Ureter (tissue), 1 donor: Measurements from ENCODE around the gene ELMO3. TPM values are rescaled to one million over a fixed set of nuclear protein-coding genes. Genes with fewer than 3 reads are reported as not detected.

Experiments used
- DNase-seq: peaks from one replicate; pipeline ENCODE4 v3.0.0-alpha.2; 2020; ENCODE audit warnings: low spot score
- total RNA-seq: library from RNA; stranded (reverse); gene quantifications from one replicate; pipeline ENCODE4 v1.2.4, GENCODE V29; 2023
- donor health status: DM: yes; HTN: yes; CAD: no.

ELMO3 gene
- total RNA-seq, 1 donor from 2014 or later, result 23.5 TPM

DNA sequence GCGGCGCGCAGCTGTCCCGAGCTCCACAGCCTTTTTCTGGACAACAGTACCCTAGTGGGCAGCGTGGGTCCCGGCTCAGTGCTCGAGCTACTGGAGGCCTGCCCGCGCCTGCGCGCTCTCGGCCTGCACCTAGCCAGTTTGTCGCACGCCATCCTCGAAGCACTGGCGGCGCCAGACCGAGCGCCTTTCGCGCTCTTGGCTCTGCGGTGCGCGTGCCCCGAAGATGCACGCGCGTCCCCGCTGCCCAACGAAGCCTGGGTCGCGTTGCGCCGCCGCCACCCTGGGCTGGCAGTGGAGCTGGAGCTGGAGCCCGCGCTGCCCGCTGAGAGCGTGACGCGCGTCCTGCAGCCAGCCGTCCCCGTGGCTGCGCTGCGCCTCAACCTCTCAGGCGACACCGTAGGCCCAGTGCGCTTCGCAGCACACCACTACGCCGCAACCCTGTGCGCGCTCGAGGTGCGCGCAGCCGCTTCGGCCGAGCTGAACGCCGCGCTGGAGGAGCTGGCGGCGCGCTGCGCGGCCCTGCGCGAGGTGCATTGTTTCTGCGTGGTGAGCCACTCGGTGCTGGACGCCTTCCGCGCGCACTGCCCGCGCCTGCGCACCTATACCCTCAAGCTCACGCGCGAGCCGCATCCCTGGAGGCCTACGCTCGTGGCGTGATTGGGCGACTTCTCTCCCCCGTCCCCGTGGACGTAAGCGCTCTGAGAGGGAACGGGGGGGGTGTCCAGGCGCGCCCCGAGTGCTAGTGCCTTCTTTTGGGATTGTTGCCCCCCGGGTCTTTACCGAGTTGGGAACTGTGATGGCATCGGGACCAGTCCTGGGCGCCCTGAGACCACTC lies 35.5 kb upstream of the ELMO3 start:
- DNase-seq, result peak; percentile 53

DNA sequence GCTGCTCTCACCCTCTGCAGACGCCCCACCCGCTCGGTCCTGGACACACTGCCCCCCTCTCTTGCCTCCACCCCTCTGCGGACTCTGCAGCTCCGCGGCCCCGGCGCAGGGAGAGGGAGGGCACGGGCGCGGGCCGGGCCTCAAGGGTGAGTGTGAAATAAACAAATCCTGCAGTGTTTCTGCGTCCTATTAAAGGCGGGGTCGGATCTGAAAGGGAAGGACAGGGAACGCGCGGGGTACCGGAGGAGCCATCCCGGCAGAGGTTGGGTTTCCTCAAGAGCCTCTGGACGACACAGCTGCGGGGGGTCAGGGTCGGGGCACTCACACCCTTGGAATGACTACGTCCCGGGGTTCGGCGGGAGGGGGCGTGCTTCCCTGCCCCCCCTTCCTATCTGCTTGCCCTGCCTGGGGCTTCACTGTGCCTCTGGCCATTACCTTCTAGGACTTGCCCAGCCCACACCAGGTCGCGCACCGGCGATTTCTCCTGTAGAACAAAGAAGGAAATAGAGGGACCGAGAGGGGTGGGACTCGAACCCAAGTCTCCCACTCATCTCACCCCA lies 34.9 kb upstream of the ELMO3 start:
- DNase-seq, result no peak

DNA sequence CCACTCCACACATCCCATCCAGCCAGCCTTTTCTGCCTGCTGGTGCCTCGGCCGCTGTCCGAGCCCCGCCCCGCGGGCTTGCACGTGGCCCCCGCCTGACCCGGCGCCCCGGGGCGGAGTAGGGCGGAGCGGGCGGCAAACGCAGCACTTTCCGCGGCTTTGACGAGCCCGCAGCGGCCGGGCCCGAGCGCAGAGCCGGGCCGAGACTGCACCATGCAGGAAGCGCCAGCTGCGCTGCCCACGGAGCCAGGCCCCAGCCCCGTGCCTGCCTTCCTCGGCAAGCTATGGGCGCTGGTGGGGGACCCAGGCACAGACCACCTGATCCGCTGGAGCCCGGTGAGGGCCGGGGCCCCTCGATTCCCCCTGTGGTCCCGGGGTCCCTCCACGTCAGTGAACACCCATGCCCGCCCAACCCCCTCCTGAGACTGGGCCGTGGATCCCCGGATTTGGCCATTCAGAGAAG lies 34.3 kb upstream of the ELMO3 start, which contains the start of gene HSF4:
HSF4 (plus strand) TSS at position 147 of the 463 bp plus-strand sequence; CDS start at position 214, 67 bp downstream.
- no peak for DNase-seq

DNA sequence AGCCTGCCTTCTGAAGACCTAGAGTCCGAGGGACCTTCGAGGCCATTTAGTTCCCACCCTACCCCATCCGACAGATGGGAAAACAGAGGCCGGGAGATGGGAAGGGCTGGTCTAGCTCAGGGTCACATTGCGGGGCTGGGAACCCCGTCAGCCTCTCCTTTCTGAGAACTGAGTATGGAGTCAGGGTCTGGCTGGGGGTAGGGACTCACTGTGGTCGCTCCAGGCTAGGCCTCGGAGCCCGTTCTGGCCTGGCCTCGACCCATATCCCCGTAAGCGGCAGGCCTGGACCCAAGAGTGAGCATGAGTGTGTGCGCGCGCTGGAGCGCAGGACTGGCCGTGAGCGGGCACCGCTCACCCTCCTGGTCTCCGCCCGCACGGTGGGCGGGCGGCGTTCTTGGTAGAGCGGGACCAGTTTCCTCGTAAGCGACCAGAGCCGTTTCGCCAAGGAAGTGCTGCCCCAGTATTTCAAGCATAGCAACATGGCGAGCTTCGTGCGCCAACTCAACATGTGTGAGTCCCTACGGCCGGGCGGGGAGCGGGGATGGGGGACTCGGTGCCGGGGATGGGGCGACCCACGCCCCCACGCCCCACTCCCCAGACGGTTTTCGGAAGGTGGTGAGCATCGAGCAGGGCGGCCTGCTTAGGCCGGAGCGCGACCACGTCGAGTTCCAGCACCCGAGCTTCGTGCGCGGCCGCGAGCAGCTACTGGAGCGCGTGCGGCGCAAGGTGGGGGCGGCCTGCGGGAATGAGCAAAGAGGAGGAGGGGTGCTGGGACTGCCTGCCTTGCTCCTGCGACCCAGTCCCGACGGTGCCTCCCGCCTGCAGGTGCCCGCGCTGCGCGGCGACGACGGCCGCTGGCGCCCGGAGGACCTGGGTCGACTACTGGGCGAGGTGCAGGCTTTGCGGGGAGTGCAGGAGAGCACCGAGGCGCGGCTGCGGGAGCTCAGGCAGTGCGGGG lies 33.5 kb upstream of the ELMO3 start:
- no peak for DNase-seq

DNA sequence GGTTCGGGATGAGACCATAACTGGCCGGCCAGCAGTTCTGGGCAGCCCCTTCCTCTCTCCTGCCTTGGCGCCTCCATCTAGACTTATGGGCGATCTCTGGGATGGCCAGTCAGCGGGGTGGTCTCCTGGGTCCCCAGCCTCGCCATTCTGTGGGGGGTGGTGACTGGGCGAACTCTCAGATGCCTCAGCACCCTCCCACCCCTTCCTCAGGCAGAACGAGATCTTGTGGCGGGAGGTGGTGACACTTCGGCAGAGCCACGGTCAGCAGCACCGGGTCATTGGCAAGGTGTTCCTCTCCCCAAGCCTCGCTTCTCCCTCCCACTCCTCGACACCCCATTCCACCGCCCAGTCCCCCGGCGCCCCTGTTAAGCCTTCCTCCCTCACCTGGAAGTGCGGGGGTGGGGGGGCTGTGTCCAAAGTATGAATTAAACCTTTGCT lies 32.8 kb upstream of the ELMO3 start:
- DNase-seq, result no peak

DNA sequence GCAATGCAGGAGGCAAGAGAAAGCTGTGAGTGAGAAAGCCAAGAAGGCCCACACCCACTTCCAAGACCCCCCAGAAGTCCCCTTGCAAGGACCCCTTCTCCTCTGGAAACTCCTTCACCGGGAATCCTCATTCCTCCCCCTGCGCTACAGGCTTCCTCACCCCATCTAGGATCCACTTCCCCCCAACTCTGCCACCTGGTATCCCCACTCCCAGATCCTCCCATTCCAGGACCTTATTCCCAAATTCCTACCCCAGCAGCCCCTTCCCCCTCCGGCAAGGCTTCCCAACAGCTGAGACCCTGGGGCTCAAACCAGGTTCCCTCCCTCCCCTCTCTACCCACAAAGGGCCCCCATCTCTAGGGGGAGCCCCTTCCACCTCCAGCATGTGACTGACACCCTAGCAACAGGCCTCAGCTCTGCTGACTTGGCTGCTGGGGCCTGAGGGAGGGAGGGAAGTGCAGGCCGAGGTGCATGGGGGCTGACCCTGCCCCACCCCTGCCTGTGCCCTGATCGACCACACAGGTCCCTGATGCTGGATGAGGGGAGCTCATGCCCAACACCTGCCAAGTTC lies 32.2 kb upstream of the ELMO3 start:
- no peak for DNase-seq

DNA sequence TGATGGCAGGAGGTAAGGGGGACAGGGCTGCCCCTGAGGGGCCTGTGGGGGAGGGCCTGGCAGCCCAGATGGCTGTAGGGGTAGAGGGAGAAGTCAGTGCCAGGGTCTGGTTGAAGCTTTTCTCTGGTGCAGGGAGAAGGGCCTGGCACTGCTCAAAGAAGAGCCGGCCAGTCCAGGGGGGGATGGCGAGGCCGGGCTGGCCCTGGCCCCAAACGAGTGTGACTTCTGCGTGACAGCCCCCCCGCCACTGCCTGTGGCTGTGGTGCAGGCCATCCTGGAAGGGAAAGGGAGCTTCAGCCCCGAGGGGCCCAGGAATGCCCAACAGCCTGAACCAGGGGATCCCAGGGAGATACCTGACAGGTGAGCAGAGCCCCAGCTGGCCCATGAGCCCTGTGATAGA lies 31.3 kb upstream of the ELMO3 start:
- DNase-seq, result no peak

DNA sequence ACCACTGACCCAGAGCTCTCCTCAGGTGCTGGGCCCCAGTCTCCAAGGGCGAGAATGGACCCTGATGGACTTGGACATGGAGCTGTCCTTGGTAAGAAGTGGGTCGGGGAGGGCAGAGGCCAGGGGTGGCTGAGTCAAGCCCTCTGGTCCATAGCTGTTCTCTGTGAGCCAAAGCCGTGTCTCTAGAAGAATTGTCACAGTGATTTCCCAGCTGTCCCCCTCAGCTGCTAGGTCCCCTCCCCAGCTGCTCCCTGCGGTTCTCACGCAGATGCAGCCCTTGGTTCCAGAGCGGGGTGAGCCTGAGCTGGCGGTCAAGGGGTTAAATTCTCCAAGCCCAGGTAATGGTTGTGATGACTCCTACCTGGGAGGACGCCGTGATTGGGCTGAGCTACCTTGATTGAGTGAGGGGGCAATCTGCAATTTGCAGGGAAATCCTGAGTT lies 29.9 kb upstream of the ELMO3 start:
- no peak for DNase-seq

DNA sequence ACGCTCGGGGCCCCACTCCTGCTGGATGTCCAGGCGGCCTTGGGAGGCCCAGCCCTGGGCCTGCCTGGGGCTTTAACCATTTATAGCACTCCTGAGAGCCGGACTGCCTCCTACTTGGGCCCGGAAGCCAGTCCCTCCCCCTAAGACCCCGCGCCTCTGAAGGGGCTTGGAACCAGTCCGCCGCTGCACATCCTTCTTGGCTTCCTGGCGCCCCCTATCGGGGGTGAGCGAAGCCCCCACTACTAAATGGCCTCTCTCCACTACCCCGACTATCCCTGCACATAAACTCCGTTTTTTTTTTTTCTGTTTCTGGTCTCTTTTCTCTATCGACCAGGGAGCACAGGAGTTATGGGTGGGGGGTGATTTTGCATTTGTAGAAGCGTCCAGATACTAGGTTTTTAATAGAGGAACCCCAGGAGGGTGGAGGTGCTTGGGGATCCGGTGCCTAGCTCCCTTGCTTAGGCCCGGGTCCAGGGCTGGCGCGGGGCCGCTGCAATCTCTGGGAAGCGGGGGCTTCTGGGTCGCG lies 29.2 kb upstream of the ELMO3 start:
- DNase-seq, result no peak

DNA sequence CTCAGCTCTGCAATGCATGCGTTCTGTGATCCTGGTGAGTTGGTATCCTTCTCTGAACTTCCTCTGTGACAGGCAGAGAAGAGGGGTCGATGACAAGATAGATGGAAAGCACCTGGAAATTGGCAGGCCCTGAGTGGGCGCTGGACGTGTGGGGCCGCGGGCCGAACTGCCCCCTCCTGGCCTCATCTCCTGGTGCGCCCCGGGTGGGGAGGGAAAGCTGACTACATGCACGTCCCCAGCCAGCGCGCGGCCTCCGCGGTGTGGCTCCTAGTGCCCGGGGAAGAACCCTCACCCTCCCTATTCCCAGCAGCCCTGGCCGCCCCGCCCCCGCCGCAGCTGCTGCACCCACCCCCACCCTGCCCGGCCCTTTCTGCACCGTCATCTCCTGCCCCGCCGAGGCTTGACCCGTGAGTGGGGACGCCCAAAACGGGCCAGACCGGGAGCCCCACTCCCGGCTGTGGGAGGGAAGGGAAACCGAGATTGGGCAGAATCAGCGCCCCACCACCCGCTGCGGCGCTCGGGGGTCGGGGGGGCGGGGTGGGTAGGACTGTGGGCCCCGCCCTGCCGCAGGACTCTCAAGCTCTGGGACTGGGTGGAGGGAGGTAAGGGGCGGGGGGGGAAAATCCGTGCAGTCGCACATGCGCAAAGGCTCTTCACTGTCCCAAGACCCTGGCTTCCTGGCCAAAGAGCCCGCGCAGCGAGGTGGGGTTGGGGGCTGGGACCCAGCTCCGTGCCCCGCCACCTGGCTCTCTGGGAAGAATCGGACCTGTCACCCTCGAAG lies 28.6 kb upstream of the ELMO3 start, which contains the start of gene NOL3:
NOL3 (plus strand) TSS at position 371 of the 781 bp plus-strand sequence.
- peak; percentile 90 for DNase-seq

DNA sequence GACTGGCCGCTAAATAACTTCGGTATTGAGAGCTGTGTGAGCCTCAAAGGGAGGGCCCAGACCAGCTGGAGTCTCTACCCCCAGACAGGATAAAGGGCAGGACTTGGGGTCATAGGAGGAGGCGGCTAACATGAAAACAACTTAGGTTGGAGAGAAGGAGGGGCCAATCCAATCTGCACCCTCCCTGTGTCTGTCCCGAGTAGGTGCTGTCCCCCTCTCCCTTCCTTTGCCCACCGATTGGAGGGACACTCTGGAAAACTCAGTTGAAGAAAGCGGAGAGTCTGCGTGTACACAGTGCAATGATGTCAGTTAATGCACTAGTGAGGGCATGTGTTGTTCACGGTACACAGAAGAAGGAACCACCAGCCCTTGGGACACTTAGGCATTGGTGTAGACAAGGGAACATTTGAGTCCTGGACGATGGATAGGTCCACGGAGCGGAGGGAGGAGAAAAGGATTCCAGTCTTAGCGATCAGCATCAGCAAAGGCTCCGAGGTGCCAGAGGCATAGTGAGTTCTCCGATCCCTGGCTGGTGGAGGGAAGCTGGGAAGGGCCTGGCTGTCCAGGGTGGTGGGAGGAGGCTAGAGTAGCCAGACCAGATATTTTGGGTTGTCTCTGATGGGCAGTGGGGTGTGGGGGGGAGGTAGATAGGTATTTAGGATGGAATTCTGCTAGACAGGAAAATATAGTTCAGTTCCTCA lies 27.8 kb upstream of the ELMO3 start:
- no peak for DNase-seq

DNA sequence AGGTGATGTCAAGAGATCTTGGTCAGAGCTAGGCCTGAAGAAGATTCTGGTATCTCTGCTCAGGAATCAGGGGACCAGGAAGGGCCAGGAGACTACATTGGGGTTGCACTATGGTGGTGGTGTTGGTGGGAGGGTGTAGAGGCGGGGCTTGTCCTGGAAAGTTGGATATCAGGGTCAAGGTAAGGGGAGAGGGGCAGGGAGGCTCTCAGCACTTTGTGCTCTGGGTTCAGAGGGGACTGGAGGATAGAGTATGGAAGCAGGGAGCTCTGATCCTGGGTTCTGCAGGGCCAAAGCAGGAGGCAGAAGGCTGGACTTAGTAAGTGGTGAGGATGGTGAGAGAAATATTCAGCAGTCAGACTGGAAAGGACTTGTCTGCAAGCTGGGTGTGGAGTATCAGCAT lies 25.6 kb upstream of the ELMO3 start:
- no peak for DNase-seq

DNA sequence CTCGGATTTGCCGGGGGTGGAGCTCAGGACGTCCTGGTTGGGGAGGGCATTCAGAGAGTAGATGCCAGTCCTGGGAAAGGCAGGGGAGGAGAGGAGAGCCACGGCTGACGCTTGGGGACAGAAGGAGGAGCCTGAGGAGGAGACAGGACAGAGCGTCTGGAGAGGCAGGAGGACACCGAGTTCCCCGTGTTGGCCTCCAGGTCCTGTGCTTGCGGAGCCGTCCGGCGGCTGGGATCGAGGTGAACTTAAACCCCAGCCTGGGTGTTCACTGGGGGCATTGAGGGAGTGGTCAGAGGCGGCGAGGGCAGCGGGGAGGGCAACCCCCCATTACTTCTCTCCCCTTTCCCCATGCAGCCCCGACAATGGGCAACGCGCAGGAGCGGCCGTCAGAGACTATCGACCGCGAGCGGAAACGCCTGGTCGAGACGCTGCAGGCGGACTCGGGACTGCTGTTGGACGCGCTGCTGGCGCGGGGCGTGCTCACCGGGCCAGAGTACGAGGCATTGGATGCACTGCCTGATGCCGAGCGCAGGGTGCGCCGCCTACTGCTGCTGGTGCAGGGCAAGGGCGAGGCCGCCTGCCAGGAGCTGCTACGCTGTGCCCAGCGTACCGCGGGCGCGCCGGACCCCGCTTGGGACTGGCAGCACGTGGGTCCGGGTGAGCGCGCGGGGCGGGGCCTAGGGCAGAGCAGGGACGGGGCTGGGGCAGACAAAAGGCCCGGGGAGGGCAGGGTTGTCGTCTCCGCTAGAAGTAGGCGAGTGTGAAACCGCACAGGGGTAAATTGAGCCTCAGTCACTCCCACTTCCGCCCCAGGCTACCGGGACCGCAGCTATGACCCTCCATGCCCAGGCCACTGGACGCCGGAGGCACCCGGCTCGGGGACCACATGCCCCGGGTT lies 24.9 kb upstream of the ELMO3 start:
- peak; percentile 87 for DNase-seq

DNA sequence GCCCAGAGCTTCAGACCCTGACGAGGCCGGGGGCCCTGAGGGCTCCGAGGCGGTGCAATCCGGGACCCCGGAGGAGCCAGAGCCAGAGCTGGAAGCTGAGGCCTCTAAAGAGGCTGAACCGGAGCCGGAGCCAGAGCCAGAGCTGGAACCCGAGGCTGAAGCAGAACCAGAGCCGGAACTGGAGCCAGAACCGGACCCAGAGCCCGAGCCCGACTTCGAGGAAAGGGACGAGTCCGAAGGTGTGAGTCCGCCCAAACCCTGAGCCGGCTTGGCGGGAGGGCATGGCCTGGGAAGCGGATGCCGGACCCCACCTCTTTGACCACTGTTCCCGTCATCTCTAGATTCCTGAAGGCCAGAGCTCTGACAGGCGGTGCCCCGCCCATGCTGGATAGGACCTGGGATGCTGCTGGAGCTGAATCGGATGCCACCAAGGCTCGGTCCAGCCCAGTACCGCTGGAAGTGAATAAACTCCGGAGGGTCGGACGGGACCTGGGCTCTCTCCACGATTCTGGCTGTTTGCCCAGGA lies 24.2 kb upstream of the ELMO3 start:
- DNase-seq, result no peak

DNA sequence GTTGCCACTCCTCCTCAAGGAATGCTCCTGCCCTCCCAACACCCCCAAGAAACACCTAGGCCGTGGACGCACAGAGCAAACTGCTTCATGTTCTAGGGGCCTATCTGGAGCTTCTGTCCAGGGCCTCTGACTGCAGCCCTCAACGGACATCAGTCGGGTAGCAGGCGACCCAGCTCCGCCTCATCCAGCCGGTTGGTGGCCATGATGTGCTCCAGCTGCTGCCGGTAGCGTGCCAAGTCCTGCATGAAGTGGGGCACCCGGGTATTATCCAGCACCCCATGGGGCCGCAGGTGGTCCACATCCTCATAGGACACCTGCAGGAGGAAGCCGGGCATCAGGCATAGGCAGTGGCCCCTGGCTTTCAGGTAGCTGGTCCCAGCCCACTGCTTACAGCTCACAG lies 22.3 kb upstream of the ELMO3 start:
- DNase-seq, result no peak

DNA sequence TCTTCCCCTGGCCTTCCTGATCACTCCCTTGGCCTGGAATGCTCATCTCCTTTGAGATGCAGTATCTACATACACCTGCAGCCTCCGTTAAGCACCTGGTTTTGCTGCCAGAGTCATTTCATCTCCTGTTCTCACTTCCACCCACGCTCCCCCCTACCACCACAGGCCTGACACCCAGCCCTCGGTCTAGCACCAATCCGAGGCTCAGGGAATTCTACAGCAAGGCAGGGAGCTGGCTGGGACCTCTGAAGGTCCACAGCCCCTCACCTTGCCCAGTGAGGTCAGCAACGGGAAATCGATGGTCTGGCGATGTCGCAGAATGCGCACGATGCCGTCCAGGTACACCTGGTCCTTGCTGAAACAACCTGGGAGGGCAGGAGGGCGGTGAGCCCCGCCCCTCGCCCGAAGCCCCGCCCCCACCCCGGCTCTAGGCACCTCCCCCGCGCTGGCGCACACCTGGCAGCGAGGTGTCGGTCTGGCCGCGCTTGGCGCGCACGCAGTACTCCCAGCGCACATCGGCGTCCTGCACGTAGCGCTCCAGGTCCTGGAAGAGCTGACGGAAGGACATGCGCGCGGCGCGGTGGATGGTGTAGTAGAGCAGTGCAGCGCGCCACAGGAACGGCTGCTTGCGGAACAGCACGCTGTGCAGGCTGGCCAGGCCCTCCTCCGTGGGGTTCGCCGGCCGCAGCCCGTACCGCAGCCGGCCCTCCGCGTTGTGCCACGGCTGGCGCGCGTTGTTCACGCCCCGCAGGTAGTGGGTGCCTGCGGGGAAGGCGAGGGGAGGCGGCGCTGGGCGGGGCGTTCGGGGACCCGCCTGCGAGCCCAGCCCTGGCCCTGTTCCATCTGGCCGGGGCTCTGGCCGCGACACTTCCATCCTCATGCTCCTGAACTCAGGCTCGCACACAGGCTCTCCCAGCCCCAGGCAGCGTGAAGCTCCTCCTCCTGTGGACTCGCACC lies 20.9 kb upstream of the ELMO3 start:
- DNase-seq, result no peak

DNA sequence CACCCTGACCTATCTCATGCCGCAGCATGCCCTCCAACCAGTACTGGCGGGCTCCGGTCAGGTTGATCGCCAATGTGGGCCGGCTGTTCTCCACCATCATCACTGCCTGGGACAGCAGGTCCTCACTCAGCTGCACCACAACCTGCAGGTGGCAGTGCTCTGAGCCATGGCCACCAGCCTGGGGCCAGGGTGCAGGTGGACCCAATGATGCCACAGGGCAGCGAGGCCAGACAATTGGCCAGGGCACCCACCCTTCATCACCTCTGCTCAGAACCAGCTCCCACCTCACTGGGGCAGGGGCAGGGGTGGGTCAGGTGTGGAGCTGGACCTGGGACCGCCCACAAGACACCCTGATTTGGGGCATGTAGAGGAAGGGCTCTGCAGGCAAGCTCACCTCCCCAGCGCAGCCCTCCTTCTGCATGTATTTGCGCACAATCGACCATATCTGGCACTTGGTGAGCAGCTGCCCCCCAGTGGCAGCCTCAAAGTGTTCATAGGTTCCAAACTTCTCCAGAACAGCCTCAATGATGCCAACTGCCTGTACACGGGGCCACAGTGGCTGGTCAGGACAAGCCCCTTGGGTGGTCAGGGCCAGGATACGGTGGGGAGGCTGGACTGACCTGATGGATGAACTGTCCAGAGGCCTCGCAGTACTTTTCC lies 19.4 kb upstream of the ELMO3 start:
- DNase-seq, result no peak
